K562 (cell line): ENCODE results near the gene ZNF467. TPM values are rescaled to one million over a fixed set of nuclear protein-coding genes. Genes with fewer than 3 reads are reported as not detected.

ENCODE experiments used
- GABPB1 ChIP-seq: sonication (generic); formaldehyde crosslinking; IDR thresholded peaks from 2 replicates; pipeline ENCODE4 v1.8.0; 2022; ENCODE audit warnings: mild to moderate bottlenecking, missing genetic modification reagents
- HLTF ChIP-seq: fragments of 450-650 bp; IDR thresholded peaks from 2 replicates; pipeline ENCODE4 v1.6.1; 2016
- JUND ChIP-seq, 2 experiments: IDR thresholded peaks; 2 replicates in 1 of 2; 3 replicates in 1 of 2; pipeline ENCODE4 v1.6.1; 2011; ENCODE audit warnings: borderline replicate concordance in 2 of 2, low read depth in 2 of 2, low read length in 2 of 2, improper control_type of control experiment in 1 of 2, missing biosample characterization in 1 of 2, missing genetic modification characterization in 1 of 2, missing genetic modification reagents in 1 of 2
- KLF10 ChIP-seq: fragments of 250-450 bp; sonication (Bioruptor Pico); IDR thresholded peaks from 2 replicates; pipeline ENCODE4 v1.6.1; 2021; ENCODE audit warnings: matching md5 sums
- L3MBTL2 ChIP-seq: fragments of 450-650 bp; IDR thresholded peaks from 2 replicates; pipeline ENCODE4 v1.6.1; 2016; ENCODE audit warnings: mild to moderate bottlenecking, moderate library complexity
- MYC ChIP-seq, 2 experiments: fragments of 250-450 bp in 1 of 2; sonication (Bioruptor Pico) in 1 of 2; IDR thresholded peaks; 2 replicates each; pipeline versions ENCODE4 v1.5.1 to v1.6.1; 2012 to 2021; ENCODE audit warnings: low read depth in 2 of 2, borderline replicate concordance in 1 of 2, improper control_type of control experiment in 1 of 2, low read length in 1 of 2, mild to moderate bottlenecking in 1 of 2, moderate library complexity in 1 of 2
- SRF ChIP-seq, 2 experiments: fragments of 250-450, 450-650 bp in 1 of 2; sonication (Bioruptor Pico) in 1 of 2; sonication (generic) in 1 of 2; formaldehyde crosslinking; IDR thresholded peaks; 2 replicates each; pipeline versions ENCODE4 v1.5.0 to v1.5.1; 2020 to 2022; ENCODE audit warnings: mild to moderate bottlenecking in 1 of 2, missing genetic modification reagents in 1 of 2
- TOE1 ChIP-seq, 2 experiments: fragments of 450-650 bp in 1 of 2; sonication (generic) in 1 of 2; formaldehyde crosslinking in 1 of 2; IDR thresholded peaks; 2 replicates each; pipeline versions ENCODE4 v1.7.1 to v1.8.0; 2016 to 2022; ENCODE audit warnings: borderline replicate concordance in 2 of 2, mild to moderate bottlenecking in 2 of 2, antibody characterized with exemption in 1 of 2, inconsistent platforms in 1 of 2, low read depth in 1 of 2, missing genetic modification reagents in 1 of 2, moderate library complexity in 1 of 2
- XRCC5 ChIP-seq: fragments of 200-400 bp; formaldehyde crosslinking; IDR thresholded peaks from 2 replicates; pipeline ENCODE4 v1.6.1; 2017; ENCODE audit warnings: low read depth, mild to moderate bottlenecking, low read length
- YBX1 ChIP-seq: fragments of 450-650 bp; IDR thresholded peaks from 2 replicates; pipeline ENCODE4 v1.7.1; 2016; ENCODE audit warnings: mild to moderate bottlenecking
- ZNF695 ChIP-seq: fragments of 450-650 bp; formaldehyde crosslinking; IDR thresholded peaks from 2 replicates; pipeline ENCODE4 v1.4.0; 2020; ENCODE audit warnings: mild to moderate bottlenecking, moderate library complexity
- polyA plus RNA-seq, 8 experiments: library from polyadenylated mRNA; depleted of rRNA in 4 of 8; stranded (reverse) in 5 of 8; unstranded in 3 of 8; fragments of >200 nt; fragmentation: Nextera tagmentation in 2 of 8; fragmentation: Illumina TruSeq in 1 of 8; extraction: Ambion mirVana in 2 of 8; extraction: Trizol in 1 of 8; gene quantifications; 2 replicates each; pipeline versions ENCODE4 v1.2.1 to v1.2.3, GENCODE V29; 2011 to 2014; ENCODE audit warnings: inconsistent platforms in 1 of 8, missing spikeins in 1 of 8
- total RNA-seq, 7 experiments: library from RNA; depleted of rRNA in 6 of 7; stranded (reverse); fragments of >200 nt in 6 of 7; fragmentation: Illumina TruSeq in 2 of 7; extraction: Trizol in 2 of 7; gene quantifications; 2 replicates each; pipeline versions ENCODE4 v1.2.1 to v1.2.3, GENCODE V29; 2011 to 2021; ENCODE audit warnings: low replicate concordance in 1 of 7
- TF ChIP-seq, protein P1 (sequence below), 3 experiments: IDR thresholded peaks in 2 of 3; conservative IDR thresholded peaks in 1 of 3; 2 replicates each; pipeline ENCODE4 v1.5.1; 2011 to 2012; ENCODE audit warnings: low read length in 3 of 3, mild to moderate bottlenecking in 3 of 3, control low read depth in 2 of 3, improper control_type of control experiment in 1 of 3, inconsistent platforms in 1 of 3, low read depth in 1 of 3, mixed read lengths in 1 of 3, moderate library complexity in 1 of 3; ENCODE audit not compliant: insufficient read depth in 2 of 3
- TF ChIP-seq, protein P2 (sequence below): fragments of 250-450 bp; sonication (Bioruptor Pico); IDR thresholded peaks from 2 replicates; pipeline ENCODE4 v1.4.0; 2020
- TF ChIP-seq, protein P3 (sequence below): sonication (generic); formaldehyde crosslinking; IDR thresholded peaks from 2 replicates; pipeline ENCODE4 v1.9.0; 2022; ENCODE audit warnings: mild to moderate bottlenecking, missing genetic modification reagents

ZNF467 gene
- total and polyA plus RNA-seq, 9 of the 15 experiments (the other 6 are each of a cell fraction or from before 2014, with no cell fraction given), result 0.32 to 14.2 (median 1.7) TPM

DNA sequence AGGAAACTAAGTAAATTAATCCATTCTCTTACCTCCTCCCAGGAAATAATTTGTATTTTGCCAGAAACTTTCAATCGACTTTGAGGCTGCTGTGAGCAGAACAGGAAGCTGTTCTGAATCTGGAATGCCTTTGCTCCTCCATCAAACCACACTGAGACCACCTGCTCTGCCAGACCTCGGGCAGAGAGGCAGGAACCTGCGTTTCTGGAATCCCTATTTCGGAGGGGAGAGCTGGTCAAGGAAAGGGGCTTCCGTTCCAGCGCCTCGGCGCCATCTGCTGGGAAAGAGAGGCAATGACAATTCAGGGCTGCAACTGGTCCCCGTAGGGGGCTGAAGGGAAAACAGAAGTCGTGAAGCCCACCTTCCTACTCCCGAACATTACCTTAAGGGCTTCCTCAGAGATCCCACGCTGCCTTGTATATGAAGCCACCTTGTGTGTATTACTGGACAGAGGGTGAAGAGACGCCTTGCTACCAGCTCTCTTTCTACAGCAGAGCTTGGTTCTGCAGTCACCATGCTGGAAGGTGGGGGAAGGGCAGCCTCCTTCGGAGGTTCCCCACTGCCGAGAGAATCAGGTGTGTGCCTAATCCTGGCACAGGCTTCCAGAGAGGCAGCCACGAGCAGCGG is 31.2 kb downstream of the ZNF467 start (continued):
- TF ChIP-seq, protein P1, sequence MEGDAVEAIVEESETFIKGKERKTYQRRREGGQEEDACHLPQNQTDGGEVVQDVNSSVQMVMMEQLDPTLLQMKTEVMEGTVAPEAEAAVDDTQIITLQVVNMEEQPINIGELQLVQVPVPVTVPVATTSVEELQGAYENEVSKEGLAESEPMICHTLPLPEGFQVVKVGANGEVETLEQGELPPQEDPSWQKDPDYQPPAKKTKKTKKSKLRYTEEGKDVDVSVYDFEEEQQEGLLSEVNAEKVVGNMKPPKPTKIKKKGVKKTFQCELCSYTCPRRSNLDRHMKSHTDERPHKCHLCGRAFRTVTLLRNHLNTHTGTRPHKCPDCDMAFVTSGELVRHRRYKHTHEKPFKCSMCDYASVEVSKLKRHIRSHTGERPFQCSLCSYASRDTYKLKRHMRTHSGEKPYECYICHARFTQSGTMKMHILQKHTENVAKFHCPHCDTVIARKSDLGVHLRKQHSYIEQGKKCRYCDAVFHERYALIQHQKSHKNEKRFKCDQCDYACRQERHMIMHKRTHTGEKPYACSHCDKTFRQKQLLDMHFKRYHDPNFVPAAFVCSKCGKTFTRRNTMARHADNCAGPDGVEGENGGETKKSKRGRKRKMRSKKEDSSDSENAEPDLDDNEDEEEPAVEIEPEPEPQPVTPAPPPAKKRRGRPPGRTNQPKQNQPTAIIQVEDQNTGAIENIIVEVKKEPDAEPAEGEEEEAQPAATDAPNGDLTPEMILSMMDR (IDR thresholded peaks at IDR 0.05 in 2 of 3, conservative IDR thresholded peaks at IDR 0.05 in 1 of 3; ENCODE audit: insufficient read depth in 2 of 3, low read depth in 1 of 3, low read length in 3 of 3), result peak; percentile 96 to 99 (median 97)
- TF ChIP-seq KLF10 (CRISPR knock-in tag) (no peak), XRCC5 (peak; percentile 73; the same call in 1 of the 2 replicates), TOE1 (IDR thresholded peaks at IDR 0.05; ENCODE audit: borderline replicate concordance) (peak; percentile 34; the same call in 1 of the 2 replicates), TOE1 (CRISPR knock-in tag; IDR thresholded peaks at IDR 0.05; ENCODE audit: borderline replicate concordance, low read depth) (no peak), MYC (IDR thresholded peaks at IDR 0.05; ENCODE audit: low read depth, low read length) (0 out of 2 replicates have a peak, but pooled peaks have one; percentile 44), MYC (CRISPR knock-in tag; IDR thresholded peaks at IDR 0.05; ENCODE audit: borderline replicate concordance, low read depth) (no peak; the same call in 1 of the 2 replicates), JUND (IDR thresholded peaks at IDR 0.05; ENCODE audit: borderline replicate concordance, low read depth, low read length) (peak; percentile 49; the same call in 1 of the 2 replicates), JUND (tag; IDR thresholded peaks at IDR 0.05; ENCODE audit: borderline replicate concordance, low read depth, low read length) (no peak), HLTF (no peak), YBX1 (no peak), GABPB1 (peak; percentile 74; the same call in 1 of the 2 replicates), SRF (CRISPR knock-in tag; IDR thresholded peaks at IDR 0.05) (no peak), ZNF695 (no peak), L3MBTL2 (peak; percentile 45)
- TF ChIP-seq, protein P2, sequence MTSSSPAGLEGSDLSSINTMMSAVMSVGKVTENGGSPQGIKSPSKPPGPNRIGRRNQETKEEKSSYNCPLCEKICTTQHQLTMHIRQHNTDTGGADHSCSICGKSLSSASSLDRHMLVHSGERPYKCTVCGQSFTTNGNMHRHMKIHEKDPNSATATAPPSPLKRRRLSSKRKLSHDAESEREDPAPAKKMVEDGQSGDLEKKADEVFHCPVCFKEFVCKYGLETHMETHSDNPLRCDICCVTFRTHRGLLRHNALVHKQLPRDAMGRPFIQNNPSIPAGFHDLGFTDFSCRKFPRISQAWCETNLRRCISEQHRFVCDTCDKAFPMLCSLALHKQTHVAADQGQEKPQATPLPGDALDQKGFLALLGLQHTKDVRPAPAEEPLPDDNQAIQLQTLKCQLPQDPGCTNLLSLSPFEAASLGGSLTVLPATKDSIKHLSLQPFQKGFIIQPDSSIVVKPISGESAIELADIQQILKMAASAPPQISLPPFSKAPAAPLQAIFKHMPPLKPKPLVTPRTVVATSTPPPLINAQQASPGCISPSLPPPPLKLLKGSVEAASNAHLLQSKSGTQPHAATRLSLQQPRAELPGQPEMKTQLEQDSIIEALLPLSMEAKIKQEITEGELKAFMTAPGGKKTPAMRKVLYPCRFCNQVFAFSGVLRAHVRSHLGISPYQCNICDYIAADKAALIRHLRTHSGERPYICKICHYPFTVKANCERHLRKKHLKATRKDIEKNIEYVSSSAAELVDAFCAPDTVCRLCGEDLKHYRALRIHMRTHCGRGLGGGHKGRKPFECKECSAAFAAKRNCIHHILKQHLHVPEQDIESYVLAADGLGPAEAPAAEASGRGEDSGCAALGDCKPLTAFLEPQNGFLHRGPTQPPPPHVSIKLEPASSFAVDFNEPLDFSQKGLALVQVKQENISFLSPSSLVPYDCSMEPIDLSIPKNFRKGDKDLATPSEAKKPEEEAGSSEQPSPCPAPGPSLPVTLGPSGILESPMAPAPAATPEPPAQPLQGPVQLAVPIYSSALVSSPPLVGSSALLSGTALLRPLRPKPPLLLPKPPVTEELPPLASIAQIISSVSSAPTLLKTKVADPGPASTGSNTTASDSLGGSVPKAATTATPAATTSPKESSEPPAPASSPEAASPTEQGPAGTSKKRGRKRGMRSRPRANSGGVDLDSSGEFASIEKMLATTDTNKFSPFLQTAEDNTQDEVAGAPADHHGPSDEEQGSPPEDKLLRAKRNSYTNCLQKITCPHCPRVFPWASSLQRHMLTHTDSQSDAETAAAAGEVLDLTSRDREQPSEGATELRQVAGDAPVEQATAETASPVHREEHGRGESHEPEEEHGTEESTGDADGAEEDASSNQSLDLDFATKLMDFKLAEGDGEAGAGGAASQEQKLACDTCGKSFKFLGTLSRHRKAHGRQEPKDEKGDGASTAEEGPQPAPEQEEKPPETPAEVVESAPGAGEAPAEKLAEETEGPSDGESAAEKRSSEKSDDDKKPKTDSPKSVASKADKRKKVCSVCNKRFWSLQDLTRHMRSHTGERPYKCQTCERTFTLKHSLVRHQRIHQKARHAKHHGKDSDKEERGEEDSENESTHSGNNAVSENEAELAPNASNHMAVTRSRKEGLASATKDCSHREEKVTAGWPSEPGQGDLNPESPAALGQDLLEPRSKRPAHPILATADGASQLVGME (CRISPR knock-in tag), result 0 out of 2 replicates have a peak, but pooled peaks have one; percentile 26
- TF ChIP-seq, protein P3, sequence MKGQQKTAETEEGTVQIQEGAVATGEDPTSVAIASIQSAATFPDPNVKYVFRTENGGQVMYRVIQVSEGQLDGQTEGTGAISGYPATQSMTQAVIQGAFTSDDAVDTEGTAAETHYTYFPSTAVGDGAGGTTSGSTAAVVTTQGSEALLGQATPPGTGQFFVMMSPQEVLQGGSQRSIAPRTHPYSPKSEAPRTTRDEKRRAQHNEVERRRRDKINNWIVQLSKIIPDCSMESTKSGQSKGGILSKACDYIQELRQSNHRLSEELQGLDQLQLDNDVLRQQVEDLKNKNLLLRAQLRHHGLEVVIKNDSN, result peak; percentile 17; the same call in 1 of the 2 replicates
